ENCODE data around the gene TMEM225B.
"Not testable (repeated sequence)": the region's sequence is repeated elsewhere in the genome, so short reads cannot be mapped to it uniquely, and the experiment has no call there.

Gene TMEM225B

DNA sequence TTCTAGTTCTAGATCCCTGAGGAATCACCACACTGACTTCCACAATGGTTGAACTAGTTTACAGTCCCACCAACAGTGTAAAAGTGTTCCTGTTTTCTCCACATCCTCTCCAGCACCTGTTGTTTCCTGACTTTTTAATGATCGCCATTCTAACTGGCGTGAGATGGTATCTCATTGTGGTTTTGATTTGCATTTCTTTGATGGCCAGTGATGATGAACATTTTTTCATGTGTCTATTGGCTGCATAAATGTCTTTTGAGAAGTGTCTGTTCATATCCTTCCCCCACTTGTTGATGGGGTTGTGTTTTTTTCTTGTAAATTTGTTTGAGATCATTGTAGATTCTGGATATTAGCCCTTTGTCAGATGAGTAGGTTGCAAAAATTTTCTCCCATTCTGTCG lies 56.6 kb downstream of the TMEM225B start:
- not testable (repeated sequence) for DNase-seq (ENCODE audit: low spot score)

DNA sequence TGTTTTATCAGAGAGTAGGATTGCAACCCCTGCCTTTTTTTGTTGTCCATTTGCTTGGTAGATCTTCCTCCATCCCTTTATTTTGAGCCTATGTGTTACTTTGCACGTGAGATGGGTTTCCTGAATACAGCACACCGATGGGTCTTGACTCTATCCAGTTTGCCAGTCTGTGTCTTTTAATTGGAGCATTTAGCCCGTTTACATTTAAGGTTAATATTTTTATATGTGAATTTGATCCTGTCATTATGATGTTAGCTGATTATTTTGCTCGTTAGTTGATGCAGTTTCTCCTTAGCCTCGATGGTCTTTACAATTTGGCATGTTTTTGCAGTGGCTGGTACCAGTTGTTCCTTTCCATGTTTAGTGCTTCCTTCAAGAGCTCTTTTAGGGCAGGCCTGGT lies 59.8 kb downstream of the TMEM225B start:
- not testable (repeated sequence) for DNase-seq (ENCODE audit: low spot score)
